Neural cell (in vitro differentiated cells): ENCODE data around the gene N4BP3.

ENCODE experiments used
- CTCF ChIP-seq: fragments of 450-650 bp; IDR thresholded peaks from 2 replicates; pipeline ENCODE4 v1.5.1; 2014; ENCODE audit warnings: antibody characterized with exemption, mild to moderate bottlenecking, moderate library complexity; ENCODE audit not compliant: poor library complexity, severe bottlenecking
- EZH2 ChIP-seq: fragments of 200-600, 300-800 bp; shearing (Covaris generic), sonication (generic); IDR thresholded peaks from 2 replicates; pipeline ENCODE4 v1.6.1; 2014; ENCODE audit warnings: antibody characterized with exemption, low read length, borderline replicate concordance, mild to moderate bottlenecking; ENCODE audit not compliant: insufficient read depth, poor library complexity, severe bottlenecking
- TAF1 ChIP-seq: IDR thresholded peaks from 2 replicates; pipeline ENCODE4 v1.6.1; 2012; ENCODE audit warnings: low read depth
- TF ChIP-seq, protein P1 (sequence below): IDR thresholded peaks from 2 replicates; pipeline ENCODE4 v1.6.1; 2012; ENCODE audit warnings: borderline replicate concordance

DNA sequence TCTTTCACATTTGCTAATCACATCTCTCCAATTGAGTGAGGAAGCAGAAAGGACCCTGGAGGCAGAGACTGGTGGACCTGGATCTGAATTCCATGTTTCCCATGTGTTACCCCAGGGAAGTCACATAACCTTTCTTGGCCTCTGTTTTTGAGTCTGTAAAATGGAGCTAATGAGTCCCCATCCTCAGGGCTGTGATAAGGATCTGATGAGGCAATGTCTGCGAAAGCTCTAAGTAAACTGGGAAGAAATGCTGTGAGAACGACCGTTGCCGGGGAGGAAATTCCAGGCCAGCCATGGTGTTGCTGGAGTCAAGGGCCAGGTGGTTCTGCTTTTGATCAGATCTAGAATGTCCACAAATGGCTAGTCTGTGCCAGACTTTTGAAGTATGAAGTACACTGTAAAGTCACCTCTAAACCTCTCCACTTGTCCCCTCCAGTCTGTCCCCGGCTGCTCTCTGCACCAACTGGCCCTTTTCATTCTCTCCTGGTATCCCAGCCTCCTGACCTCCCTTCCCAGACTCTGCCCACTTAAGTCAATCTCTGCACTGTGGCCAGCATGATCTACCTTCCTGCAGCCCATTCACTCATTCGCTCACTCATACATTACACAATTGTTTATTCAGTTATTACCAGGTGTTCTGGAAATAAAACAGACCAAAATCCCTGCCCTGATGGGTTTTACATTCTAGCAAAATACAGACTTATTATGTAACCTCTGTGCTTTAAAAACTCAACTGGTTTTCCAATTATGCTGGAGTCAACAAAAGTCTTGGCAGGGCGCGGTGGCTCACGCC, 32.5 kb upstream of the N4BP3 start:
- TF ChIP-seq CTCF (no peak), EZH2 (no peak), TAF1 (no peak)
- TF ChIP-seq, protein P1, sequence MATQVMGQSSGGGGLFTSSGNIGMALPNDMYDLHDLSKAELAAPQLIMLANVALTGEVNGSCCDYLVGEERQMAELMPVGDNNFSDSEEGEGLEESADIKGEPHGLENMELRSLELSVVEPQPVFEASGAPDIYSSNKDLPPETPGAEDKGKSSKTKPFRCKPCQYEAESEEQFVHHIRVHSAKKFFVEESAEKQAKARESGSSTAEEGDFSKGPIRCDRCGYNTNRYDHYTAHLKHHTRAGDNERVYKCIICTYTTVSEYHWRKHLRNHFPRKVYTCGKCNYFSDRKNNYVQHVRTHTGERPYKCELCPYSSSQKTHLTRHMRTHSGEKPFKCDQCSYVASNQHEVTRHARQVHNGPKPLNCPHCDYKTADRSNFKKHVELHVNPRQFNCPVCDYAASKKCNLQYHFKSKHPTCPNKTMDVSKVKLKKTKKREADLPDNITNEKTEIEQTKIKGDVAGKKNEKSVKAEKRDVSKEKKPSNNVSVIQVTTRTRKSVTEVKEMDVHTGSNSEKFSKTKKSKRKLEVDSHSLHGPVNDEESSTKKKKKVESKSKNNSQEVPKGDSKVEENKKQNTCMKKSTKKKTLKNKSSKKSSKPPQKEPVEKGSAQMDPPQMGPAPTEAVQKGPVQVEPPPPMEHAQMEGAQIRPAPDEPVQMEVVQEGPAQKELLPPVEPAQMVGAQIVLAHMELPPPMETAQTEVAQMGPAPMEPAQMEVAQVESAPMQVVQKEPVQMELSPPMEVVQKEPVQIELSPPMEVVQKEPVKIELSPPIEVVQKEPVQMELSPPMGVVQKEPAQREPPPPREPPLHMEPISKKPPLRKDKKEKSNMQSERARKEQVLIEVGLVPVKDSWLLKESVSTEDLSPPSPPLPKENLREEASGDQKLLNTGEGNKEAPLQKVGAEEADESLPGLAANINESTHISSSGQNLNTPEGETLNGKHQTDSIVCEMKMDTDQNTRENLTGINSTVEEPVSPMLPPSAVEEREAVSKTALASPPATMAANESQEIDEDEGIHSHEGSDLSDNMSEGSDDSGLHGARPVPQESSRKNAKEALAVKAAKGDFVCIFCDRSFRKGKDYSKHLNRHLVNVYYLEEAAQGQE = no peak
